Measurements from ENCODE around the gene OR1I1. TPM values are rescaled to one million over a fixed set of nuclear protein-coding genes. Genes with fewer than 3 reads are reported as not detected.

OR1I1 gene
- total and polyA plus RNA-seq, 2 of the 4 experiments (the other 2 are of a cell fraction) = not detected

DNA sequence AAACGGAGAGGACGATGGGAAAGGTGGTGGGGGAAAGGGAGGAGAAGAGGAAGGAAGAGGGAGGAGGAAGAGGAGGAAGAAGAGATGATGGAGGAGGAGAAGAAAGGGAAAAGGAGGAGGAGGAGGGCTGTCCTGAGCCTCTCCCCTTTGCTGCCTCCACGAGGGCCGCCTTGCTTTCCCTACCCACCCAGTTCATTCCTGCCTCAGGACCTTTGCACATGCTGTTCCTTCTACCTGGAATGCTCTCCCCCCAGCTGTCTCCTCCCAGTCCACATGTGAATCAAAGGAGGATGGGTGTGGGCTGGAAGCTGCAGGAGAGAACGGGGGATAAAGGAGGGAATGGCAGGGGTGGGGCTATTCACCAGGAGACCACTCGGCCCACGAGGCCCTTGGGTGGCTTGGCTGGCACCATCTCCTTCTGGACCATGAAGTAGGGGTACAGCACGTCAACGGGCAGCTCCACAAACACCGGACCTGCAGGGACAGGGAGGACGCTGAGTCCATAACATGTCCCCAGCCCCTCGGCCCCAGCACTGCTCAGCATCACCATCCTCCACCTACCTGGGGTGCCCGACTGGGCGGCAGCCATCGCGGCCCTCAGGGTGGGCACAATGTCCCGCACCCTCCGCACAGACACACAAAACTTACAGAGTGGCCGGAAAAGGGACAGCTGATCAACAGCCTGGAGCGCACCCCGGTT is 40.5 kb downstream of the OR1I1 start:
- no TSS peak for BruUV-seq (replicated peaks)
- intact Hi-C loops (cut with micrococcal nuclease) = no loop called here
- Histone ChIP-seq H2AK9ac (replicated peaks; ENCODE audit: low read depth, low read length, poor library complexity) (no peak overlapping the region), H3K4me3 (ENCODE audit: insufficient read depth, low read depth, low read length) (no peak overlapping the region), H3K27me3 (ENCODE audit: control insufficient read depth, insufficient read depth, low read length) (no peaks in the 10 kb centered on the region), H3K4me2 (ENCODE audit: low read depth, low read length) (no peak overlapping the region), H4K5ac (ENCODE audit: low read depth, low read length) (no peak overlapping the region), H3K27ac (ENCODE audit: insufficient read depth, low read length) (no peak overlapping the region), H2AFZ (replicated peaks; ENCODE audit: low read length, poor library complexity) (no peak overlapping the region), H3K18ac (ENCODE audit: low read depth, low read length) (no peak overlapping the region), H3K36me3 (ENCODE audit: control insufficient read depth, insufficient read depth, low read length) (peaks cover 41% of the 10 kb centered on the region), H3K56ac (ENCODE audit: extremely low read depth, insufficient read depth, low read length) (no peak overlapping the region), H2BK5ac (ENCODE audit: low read depth, low read length, poor library complexity, severe bottlenecking) (no peak overlapping the region), H2BK120ac (ENCODE audit: low read depth, low read length) (no peak overlapping the region), H3K9ac (ENCODE audit: low read depth, low read length) (no peak overlapping the region), H2BK20ac (ENCODE audit: low read depth, low read length) (no peak overlapping the region), H3K79me1 (ENCODE audit: low read depth in 1 of 2, low read length in 2 of 2) (peaks cover 18 to 48% of the 10 kb centered on the region in 2 experiments), H3K4ac (ENCODE audit: low read depth, low read length) (no peak overlapping the region), H3K9me3 (ENCODE audit: control insufficient read depth, insufficient read depth, low read length) (peaks cover 2% of the 10 kb centered on the region; the same call in 1 of the 2 replicates), H4K8ac (ENCODE audit: low read depth in 2 of 2, low read length in 2 of 2) (no peak overlapping the region), H2BK15ac (ENCODE audit: low read depth, low read length) (no peak overlapping the region), H3K14ac (replicated peaks; ENCODE audit: low read depth, low read length) (no peak overlapping the region), H4K20me1 (ENCODE audit: insufficient read depth, low read length) (0 out of 2 replicates have a peak, but pooled peaks cover 3% of the 10 kb centered on the region), H4K91ac (ENCODE audit: insufficient read depth, low read depth, low read length) (no peak overlapping the region), H3K9me1 (ENCODE audit: insufficient read depth, low read length) (0 out of 2 replicates have a peak, but pooled peaks cover 7% of the 10 kb centered on the region), H3K4me1 (ENCODE audit: control insufficient read depth, insufficient read depth, low read length) (peaks cover 3% of the 10 kb centered on the region; the same call in 1 of the 2 replicates), H3K23ac (ENCODE audit: low read depth, low read length) (no peak overlapping the region), H2AK5ac (ENCODE audit: low read depth, low read length) (no peak overlapping the region)
- no peak for ATAC-seq (ENCODE audit: low read depth)
- ChIA-PET CTCF (no interaction called here), POLR2A (ENCODE audit: unreplicated experiment) (interaction anchor here (0.6 kb wide), 1 partner anchor 670 kb away, joined by 3 read pairs; no protein-coding TSS in a partner anchor)
- dilution Hi-C loops (cut with HindIII; ENCODE audit: low sequenced_read_pairs, unreplicated experiment) = no loop called here
- 80 to 100% methylated on average over 1 to 3 of the region's 21 CpGs for WGBS, 2 experiments (ENCODE audit: extremely low coverage in 2 of 2, insufficient read length in 1 of 2)
- no peak for DNase-seq
- in situ Hi-C loops (cut with MboI; ENCODE audit: low sequenced_read_pairs) = loop anchor here (25.0 kb wide), 1 partner anchor 1065 kb away; the partner anchor contains the start of genes AP1M1 and FAM32A
- TF ChIP-seq, protein P1, sequence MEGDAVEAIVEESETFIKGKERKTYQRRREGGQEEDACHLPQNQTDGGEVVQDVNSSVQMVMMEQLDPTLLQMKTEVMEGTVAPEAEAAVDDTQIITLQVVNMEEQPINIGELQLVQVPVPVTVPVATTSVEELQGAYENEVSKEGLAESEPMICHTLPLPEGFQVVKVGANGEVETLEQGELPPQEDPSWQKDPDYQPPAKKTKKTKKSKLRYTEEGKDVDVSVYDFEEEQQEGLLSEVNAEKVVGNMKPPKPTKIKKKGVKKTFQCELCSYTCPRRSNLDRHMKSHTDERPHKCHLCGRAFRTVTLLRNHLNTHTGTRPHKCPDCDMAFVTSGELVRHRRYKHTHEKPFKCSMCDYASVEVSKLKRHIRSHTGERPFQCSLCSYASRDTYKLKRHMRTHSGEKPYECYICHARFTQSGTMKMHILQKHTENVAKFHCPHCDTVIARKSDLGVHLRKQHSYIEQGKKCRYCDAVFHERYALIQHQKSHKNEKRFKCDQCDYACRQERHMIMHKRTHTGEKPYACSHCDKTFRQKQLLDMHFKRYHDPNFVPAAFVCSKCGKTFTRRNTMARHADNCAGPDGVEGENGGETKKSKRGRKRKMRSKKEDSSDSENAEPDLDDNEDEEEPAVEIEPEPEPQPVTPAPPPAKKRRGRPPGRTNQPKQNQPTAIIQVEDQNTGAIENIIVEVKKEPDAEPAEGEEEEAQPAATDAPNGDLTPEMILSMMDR (conservative IDR thresholded peaks at IDR 0.05; ENCODE audit: low read depth, low read length) = no peak
- TF ChIP-seq MXI1 (IDR thresholded peaks at IDR 0.05; ENCODE audit: borderline replicate concordance, low read depth, low read length) (no peak), RFX5 (IDR thresholded peaks at IDR 0.05; ENCODE audit: low read depth, low read length) (no peak), POLR2A (IDR thresholded peaks at IDR 0.05; ENCODE audit: low read depth, low read length) (no peak), FOS (IDR thresholded peaks at IDR 0.05; ENCODE audit: low read depth, low read length) (no peak), RCOR1 (IDR thresholded peaks at IDR 0.05; ENCODE audit: insufficient replicate concordance, low read length) (no peak), MAFK (IDR thresholded peaks at IDR 0.05; ENCODE audit: low read depth, low read length) (no peak), MAZ (IDR thresholded peaks at IDR 0.05; ENCODE audit: borderline replicate concordance, low read depth, low read length) (no peak), RAD21 (IDR thresholded peaks at IDR 0.05; ENCODE audit: low read length) (no peak), BHLHE40 (IDR thresholded peaks at IDR 0.05; ENCODE audit: low read depth, low read length) (no peak), CHD1 (IDR thresholded peaks at IDR 0.05; ENCODE audit: low read depth, low read length) (no peak), SMC3 (IDR thresholded peaks at IDR 0.05; ENCODE audit: low read depth, low read length) (no peak), CEBPB (IDR thresholded peaks at IDR 0.05; ENCODE audit: low read depth, low read length) (no peak)
- TF ChIP-seq, protein P2, sequence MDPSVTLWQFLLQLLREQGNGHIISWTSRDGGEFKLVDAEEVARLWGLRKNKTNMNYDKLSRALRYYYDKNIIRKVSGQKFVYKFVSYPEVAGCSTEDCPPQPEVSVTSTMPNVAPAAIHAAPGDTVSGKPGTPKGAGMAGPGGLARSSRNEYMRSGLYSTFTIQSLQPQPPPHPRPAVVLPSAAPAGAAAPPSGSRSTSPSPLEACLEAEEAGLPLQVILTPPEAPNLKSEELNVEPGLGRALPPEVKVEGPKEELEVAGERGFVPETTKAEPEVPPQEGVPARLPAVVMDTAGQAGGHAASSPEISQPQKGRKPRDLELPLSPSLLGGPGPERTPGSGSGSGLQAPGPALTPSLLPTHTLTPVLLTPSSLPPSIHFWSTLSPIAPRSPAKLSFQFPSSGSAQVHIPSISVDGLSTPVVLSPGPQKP (IDR thresholded peaks at IDR 0.05; ENCODE audit: borderline replicate concordance, low read depth, low read length) = no peak
- TF ChIP-seq, protein P3, sequence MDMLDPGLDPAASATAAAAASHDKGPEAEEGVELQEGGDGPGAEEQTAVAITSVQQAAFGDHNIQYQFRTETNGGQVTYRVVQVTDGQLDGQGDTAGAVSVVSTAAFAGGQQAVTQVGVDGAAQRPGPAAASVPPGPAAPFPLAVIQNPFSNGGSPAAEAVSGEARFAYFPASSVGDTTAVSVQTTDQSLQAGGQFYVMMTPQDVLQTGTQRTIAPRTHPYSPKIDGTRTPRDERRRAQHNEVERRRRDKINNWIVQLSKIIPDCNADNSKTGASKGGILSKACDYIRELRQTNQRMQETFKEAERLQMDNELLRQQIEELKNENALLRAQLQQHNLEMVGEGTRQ (IDR thresholded peaks at IDR 0.05; ENCODE audit: low read depth, low read length) = no peak

Data from IMR-90 (cell line).